Stimulated activated CD4-positive, alpha-beta T cell treated with anti-CD3 and anti-CD28 coated beads, TNF-alpha, amount 100 ng/mL, for 4 hours (primary cell): Measurements from ENCODE around the gene BRSK2.

Source experiments
- DNase-seq, 3 experiments: peaks; one replicate each; pipeline ENCODE4 v3.0.0-alpha.2; 2020; ENCODE audit warnings: low read depth in 3 of 3

Gene BRSK2

DNA sequence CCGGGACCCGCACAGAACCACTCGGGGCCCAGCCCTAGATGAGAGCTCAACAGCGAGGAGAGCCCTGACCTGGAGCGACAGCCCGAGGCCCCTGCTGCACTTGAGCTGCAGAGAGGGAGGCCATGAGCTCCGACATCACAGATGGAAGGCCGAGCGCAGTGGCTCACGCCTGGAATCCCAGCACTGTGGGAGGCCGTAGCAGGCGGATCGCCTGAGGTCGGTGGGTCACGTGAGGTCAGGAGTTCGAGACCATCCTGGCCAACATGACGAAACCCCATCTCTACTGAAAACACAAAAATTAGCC is 13.8 kb upstream of the BRSK2 start:
- no peak for DNase-seq

GRCh38 chr11:1377231-1377780 is 12.4 kb upstream of the BRSK2 start:
- no peak for DNase-seq

- DNase-seq = no peak
Measured at GRCh38 chr11:1381793-1382425, 7.8 kb upstream of the BRSK2 start.

- no peak for DNase-seq
Measured at GRCh38 chr11:1382429-1382828, 7.3 kb upstream of the BRSK2 start.

DNA sequence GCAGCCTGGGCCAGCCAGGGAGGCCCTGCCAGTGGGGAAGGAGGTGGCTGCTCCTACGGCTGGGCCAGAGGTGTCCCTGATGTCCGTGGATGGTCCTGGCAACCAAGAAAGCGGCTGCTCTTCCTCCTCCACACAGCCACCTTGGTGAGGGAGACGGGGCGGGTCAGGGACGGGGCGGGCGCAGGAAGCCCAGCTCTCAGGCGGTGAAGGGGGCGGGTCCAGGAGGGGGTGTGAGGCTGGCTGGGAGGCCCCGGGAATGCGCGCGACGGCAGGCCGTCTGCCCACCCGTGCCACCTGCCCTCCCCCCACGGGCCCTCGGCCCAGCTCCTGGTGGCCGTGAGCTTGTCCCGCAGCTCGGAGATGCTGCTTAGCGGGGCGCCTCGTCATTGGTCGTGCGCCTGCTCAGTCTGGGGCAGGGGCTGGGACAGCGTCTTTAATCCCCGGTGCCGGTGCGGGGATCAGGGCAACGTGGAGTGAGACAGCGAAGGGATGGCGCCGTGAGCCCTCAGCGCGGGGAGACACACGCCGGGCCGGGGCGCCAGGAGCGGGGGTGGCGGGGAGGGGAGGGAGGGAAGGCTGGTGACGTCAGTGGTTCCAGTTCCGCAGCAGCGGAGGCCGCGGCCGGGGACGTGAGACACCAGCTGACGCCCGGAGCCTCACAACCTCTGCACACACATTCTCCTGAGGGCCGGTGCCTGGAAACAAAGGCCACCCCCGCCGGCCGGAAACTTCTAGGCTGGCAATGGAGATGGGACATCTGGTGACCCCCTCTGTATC is 6.7 kb upstream of the BRSK2 start:
- DNase-seq = peak; percentile 55 to 77 (median 74)

DNA sequence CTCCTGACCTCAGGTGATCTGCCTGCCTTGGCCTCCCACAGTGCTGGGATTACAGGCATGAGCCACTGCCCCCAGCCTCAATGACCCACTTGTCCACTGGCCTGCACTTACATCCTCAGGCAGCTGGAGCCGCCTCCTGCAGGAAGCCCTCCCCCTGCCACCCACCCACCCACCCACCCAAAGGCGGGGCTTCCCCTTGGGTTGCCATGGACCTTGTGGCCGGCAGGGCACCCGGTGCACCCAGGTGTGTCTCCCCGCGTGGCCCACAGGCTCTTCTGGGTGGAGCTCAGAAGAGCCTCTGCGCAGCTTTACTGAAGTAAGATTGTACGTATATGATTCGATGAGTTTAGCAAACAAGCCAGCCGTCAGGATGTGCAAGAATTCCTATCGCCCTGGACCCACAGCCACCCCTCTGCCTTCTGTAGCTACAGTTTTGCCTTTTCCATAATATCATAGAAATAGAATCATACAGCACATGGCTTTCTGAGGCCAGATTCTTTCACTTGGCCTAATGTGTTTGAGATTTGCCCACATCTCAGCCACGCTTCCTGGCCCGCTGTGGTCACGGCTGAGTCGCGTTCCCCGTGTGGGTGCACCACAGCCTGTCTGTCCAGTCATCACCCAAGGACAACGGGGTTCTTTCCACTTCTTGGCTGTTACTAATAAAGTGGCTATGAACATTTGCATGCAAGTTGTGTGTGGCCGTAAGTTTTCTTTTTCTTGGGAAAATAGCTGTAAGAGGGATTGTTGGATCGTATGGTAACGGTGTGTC is 5.3 kb upstream of the BRSK2 start:
- DNase-seq = no peak

DNA sequence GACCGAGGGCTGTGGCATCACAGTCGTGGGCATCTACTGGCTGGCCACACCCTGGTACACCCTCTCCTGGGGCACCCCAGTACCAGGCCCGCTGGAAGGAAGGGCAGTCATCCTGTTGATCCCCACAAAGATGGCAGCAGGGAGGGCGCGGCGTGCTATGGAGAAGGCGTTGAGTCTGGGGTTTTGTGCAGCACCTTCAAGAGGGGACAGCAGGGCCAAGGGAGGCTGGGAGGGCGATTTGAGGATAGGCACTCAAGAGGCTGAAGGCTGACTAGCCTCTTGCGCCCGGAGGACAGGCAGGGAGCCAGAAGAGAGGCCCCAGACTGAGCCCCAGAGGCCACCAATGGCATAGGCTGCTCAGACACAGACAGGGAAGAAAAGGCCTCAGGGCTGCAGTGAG is 2.2 kb upstream of the BRSK2 start:
- no peak for DNase-seq

DNA sequence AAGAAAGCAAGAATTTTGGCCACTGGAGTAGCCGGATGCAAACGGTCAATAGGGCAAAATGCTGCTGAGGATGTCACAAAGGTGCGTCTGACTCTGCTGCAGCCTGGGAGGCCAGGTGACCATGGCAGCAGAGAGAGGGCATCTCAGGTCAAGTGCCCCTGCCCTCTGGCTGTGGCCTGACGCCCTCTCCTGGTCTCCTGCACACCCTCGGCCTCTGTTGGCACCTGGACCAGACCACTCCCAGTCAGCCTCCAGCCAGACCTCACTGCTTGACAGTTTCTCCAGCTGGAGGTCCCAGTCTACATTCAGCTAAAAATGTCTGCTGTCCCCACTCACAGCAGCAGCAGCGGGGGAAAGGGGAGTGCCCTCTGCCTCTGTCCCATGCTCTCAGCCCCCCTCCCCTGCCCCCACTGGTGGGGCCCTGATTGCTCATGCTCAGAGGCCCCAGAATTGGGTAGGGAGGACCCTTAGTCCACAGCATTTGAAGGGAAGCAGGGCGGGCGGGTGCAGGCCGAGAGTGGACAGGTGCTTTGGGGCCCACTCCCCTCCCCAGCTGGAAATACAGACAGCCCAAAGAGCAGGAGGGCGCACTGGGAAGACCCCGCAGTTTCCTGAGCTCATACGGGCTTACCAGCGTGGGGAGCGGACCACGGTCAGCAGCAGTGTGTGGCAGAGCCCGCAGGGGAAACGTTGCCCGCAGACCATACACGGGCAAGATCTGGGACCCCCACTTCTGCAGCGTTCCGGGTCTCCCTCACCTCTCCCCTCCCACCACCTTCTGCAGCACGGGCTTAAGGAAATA is 1.6 kb upstream of the BRSK2 start:
- DNase-seq = no peak

DNA sequence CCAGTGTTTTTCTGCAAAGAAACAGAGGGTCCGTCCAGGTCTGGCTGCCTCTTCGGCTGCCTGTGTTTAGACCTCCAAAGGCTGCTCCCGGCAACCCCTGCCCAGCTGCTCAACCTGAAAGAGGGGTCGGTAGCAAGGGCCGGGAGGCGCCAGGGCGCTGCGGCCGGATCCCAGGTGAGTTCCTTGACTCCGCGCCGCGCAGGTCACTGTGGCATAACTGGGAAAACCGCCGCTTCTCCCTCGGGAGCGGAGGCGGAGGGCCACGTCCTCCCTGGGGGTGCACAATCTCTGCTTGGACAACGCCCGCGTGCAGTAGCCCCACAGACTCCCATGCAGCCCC is 1.0 kb upstream of the BRSK2 start:
- DNase-seq = no peak

DNA sequence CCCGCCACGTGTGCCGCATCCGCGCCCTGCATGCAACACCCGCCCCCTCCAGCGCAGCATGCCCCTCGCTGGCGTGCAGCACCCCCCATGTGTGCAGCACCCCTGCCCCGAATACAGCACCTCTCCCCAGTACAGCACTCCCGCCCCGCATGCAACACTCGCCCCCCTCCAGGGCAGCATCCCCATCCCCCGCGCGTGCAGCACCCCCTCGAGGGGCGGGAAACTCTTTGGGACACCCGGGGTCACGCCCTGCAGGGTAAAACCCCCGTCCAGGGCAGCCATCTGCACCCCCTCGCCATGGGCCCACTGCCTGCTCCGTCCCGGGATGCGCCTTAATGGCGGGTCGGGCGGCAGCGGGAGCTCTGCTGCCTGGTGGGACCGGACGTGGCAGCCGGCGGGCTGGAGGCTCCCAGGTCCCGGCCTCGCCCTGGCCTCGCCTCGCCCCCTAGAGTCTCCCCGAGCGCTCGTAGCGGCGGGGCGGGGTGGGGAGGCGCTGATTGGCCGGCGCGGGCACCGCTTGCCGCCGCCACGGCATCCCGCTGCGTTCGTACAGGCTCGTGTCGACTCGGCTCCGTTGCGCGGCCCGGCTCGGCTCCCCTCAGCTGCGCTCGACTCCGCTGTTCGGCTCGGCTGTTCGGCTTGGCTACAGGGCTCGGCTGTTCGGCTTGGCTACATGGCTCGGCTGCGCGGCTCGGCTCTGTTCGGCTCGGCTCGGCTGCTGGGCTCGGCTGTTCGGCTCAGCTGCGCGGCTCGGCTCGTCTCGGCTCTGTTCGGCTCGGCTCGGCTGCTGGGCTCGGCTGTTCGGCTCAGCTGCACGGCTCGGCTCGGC is 417 bp upstream of the BRSK2 start:
- peak; percentile 91 to 96 (median 92) for DNase-seq

DNA sequence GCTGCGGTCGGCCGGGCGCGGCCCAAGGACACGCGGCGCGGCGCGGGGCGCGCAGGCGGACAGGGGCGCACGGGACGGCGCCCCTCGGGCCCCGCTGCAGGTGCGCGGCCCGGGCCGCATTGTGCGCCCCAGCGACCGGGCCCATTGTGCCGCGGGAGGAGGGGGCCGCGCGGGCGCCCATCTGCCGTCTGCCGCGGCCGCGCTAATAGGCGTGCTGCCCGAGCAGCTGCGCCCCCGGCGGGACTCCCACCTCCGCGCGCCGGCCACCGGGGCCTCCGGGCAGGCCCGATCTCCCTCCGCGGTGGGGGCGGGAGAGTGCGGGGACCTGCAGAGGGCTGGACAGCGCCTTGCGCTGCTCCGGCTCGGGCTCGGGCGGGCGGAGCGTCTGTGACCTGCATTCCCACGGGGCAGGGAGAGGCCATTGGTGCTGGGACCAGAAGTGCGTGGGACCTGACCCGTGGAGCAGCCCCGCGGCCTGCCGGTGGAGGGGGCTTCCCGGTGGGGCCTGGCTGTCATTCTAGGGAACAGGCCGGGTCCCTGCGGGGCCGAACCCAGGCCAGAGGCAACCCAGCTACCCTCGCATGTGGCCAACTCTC is 933 bp downstream of the BRSK2 start:
- no peak for DNase-seq

DNA sequence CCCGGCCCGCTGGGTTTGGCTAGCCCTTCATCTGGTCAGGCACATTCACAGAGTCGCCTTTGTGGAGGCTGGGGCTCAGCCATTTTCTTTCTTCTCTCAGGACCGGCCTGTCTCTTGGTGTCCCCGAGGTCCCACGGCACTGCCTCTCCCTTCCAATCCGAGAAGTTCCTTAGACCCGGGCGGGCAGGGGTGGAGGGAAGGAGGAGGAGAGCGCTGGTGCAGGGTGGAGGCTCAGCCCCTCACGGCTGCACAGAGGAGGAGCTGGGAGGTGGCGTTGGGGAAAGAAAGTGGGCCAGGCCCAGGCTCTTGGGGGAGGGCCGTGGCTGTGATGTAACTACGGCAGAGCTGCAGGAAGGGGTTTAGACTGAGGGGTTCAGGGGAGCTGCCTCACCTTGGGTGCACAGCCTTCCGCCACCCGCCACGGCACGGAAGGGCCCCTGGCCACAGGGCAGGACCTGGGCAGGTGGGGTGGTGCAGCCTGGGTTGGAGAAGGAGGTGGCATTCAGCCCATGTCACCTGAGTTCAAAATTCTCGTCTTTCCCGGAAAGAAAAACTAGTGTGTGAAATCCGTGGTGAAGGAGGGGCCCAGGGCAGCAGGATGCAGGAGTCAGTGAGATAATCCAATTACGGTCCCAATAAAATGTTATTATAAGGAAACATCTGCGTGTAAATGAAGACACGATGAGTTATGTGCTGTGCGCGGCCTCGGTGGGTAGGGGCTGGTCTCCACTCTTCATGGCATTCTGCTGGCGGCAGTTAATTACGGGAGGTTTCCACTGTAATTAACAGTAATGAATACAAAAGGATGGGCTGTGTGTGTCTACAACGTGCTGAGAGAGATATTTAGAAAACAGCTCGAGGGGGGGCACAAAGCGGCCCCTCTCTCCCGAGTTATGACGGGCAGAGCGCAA is 1.7 kb downstream of the BRSK2 start:
- DNase-seq = no peak

GRCh38 chr11:1392111-1392510 is 2.4 kb downstream of the BRSK2 start:
- DNase-seq = no peak

- DNase-seq = no peak
Measured at GRCh38 chr11:1392561-1392960, 2.8 kb downstream of the BRSK2 start.

DNA sequence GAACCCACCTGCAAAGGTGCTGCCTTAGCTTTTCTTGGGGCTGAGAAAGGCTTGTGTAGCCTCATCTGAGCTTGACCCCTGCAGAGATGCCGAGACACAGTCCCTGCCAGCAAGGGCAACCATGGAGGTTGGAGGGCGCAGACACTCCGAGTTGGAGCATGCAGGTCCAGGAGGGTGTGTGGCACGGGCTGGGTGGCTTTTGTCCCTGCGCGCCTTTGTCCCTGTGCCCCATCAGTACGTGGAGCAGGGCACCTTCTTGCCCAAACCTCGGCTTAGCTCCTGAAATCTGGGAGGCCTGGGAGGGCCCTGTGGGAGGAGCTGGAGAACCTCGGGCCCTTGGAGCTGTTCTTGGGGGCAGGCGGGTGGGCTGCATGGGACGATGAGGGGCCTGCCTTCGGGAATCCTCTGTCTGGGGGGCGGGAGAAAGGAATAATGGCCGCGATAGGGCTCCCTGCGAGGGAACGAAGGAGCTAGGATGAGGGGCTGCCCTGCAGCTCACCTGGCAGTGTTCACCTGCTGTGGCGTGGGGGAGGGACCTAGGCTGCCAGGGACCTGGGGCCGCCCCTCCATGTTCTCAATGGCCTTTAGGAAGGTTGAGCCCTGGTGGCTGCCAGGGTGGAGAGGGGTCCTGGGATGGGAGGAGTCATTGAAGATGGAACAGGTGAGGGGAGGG is 3.4 kb downstream of the BRSK2 start:
- DNase-seq = no peak

GRCh38 chr11:1394936-1395772 is 5.4 kb downstream of the BRSK2 start:
- DNase-seq = no peak

- DNase-seq = no peak
Measured at GRCh38 chr11:1395773-1396374, 6.1 kb downstream of the BRSK2 start.

- DNase-seq = no peak
Measured at GRCh38 chr11:1396375-1396841, 6.7 kb downstream of the BRSK2 start.
